K562 (cell line): ENCODE results near the gene DAPK2. TPM values are rescaled to one million over a fixed set of nuclear protein-coding genes. Genes with fewer than 3 reads are reported as not detected.

Experiments
- ATAC-seq: fragments of 200-7000 bp; cut with Tn5 transposase; 3 replicates; pipeline ENCODE4 v1.9.1; 2020; ENCODE audit warnings: moderate library complexity
- BruUV-seq: library from RNA; stranded (reverse); fragments of 400-500 nt; replicated peaks from 2 replicates; lab custom pipeline; 2021; lab: Mats Ljungman, UMichigan
- CTCF ChIA-PET: fragments of 300-600 bp; formaldehyde crosslinking; extraction: SDS; loops from one replicate; lab custom pipeline; 2021; ENCODE audit warnings: low intra/inter-chr PET ratio; lab: Yijun Ruan, JAX
- POLR2A ChIA-PET: fragments of 300-600, 350-650 bp; sonication (Branson Sonifier 250); formaldehyde crosslinking; extraction: SDS; loops from one replicate; lab custom pipeline; 2021; ENCODE audit warnings: antibody characterized with exemption, inconsistent platforms; lab: Yijun Ruan, JAX
- DNase-seq, 4 experiments: peaks; one replicate each; pipeline versions ENCODE4 v3.0.0 to v3.0.0-alpha.2; 2011 to 2018; ENCODE audit warnings: low spot score in 3 of 4, mixed read lengths in 3 of 4; ENCODE audit errors: extremely low read depth in 1 of 4
- FAIRE-seq: peaks from 2 replicates; lab custom pipeline; 2011; peaks lifted over from hg19 to GRCh38; lab: Jason Lieb, UNC
- H2AFZ ChIP-seq: 2 replicates; pipeline ENCODE4 v1.6.0; 2011; ENCODE audit warnings: low read depth, low read length, control low read depth, inconsistent platforms
- H3K27ac ChIP-seq: fragments of 200-600 bp; 3 replicates; pipeline ENCODE4 v1.8.0; 2011; ENCODE audit warnings: low read depth, mild to moderate bottlenecking, control low read depth, inconsistent platforms, low read length, moderate library complexity, mixed read lengths; ENCODE audit errors: extremely low read depth
- H3K27me3 ChIP-seq, 2 experiments: fragments of 300-600 bp in 1 of 2; 2 replicates in 1 of 2; 3 replicates in 1 of 2; pipeline versions ENCODE4 v1.6.0 to v1.8.0; 2011; ENCODE audit warnings: inconsistent platforms in 2 of 2, low read length in 2 of 2, mild to moderate bottlenecking in 1 of 2, mixed read lengths in 1 of 2, moderate library complexity in 1 of 2; ENCODE audit not compliant: control insufficient read depth in 2 of 2, insufficient read depth in 2 of 2
- H3K36me3 ChIP-seq: fragments of 300-600 bp; 3 replicates; pipeline ENCODE4 v1.8.0; 2011; ENCODE audit warnings: mild to moderate bottlenecking, low read length, inconsistent platforms; ENCODE audit not compliant: control insufficient read depth, insufficient read depth
- H3K4me1 ChIP-seq, 2 experiments: fragments of 200-600 bp in 1 of 2; replicated peaks in 1 of 2; 2 replicates in 1 of 2; 3 replicates in 1 of 2; pipeline versions ENCODE4 v1.5.1 to v1.8.0; 2011; ENCODE audit warnings: inconsistent platforms in 2 of 2, low read length in 2 of 2, mild to moderate bottlenecking in 1 of 2, mixed read lengths in 1 of 2, moderate library complexity in 1 of 2; ENCODE audit not compliant: control insufficient read depth in 2 of 2, insufficient read depth in 2 of 2
- H3K4me2 ChIP-seq: 2 replicates; pipeline ENCODE4 v1.6.1; 2011; ENCODE audit warnings: low read length, control low read depth, inconsistent platforms, mixed read lengths; ENCODE audit not compliant: insufficient read depth
- H3K4me3 ChIP-seq: fragments of 200-600 bp; sonication (generic), shearing (Covaris generic); 2 replicates; pipeline ENCODE4 v1.5.1; 2016; ENCODE audit warnings: control low read depth, inconsistent platforms
- H3K79me2 ChIP-seq: fragments of 200-600 bp; 3 replicates; pipeline ENCODE4 v1.8.0; 2011; ENCODE audit warnings: low read length, inconsistent platforms; ENCODE audit not compliant: control insufficient read depth, insufficient read depth
- H3K9ac ChIP-seq, 2 experiments: 2 replicates each; pipeline versions ENCODE4 v1.6.0 to v1.6.1; 2011; ENCODE audit warnings: low read depth in 2 of 2, low read length in 2 of 2, control low read depth in 1 of 2, inconsistent platforms in 1 of 2, mild to moderate bottlenecking in 1 of 2, mixed read lengths in 1 of 2; ENCODE audit not compliant: insufficient read depth in 1 of 2
- H3K9me1 ChIP-seq: one replicate; pipeline ENCODE4 v1.6.0; 2011; ENCODE audit warnings: inconsistent platforms, mild to moderate bottlenecking, low read length, moderate library complexity; ENCODE audit not compliant: control insufficient read depth, insufficient read depth
- H3K9me3 ChIP-seq: replicated peaks from 2 replicates; pipeline ENCODE4 v1.5.1; 2011; ENCODE audit warnings: low read depth, low read length, inconsistent platforms; ENCODE audit not compliant: control insufficient read depth, insufficient read depth
- H4K20me1 ChIP-seq: replicated peaks from 2 replicates; pipeline ENCODE4 v1.6.1; 2011; ENCODE audit warnings: low read length, inconsistent platforms, mixed read lengths; ENCODE audit not compliant: control insufficient read depth, insufficient read depth
- AFF1 ChIP-seq, 2 experiments: fragments of 450-650 bp; IDR thresholded peaks; 2 replicates each; pipeline ENCODE4 v1.6.1; 2018; ENCODE audit warnings: mild to moderate bottlenecking in 2 of 2, low read depth in 1 of 2; ENCODE audit not compliant: partially characterized antibody in 2 of 2
- ARID3A ChIP-seq: IDR thresholded peaks from 2 replicates; pipeline ENCODE4 v1.6.1; 2012; ENCODE audit warnings: low read depth, low read length, improper control_type of control experiment, borderline replicate concordance
- CSDE1 ChIP-seq, 2 experiments: fragments of 450-650 bp; IDR thresholded peaks; 2 replicates each; pipeline ENCODE4 v1.6.1; 2016; ENCODE audit warnings: mild to moderate bottlenecking in 1 of 2
- HEY1 ChIP-seq: fragments of 250-450 bp; sonication (Bioruptor Pico); IDR thresholded peaks from 2 replicates; pipeline ENCODE4 v1.5.0; 2020; ENCODE audit warnings: mild to moderate bottlenecking, moderate library complexity, borderline replicate concordance
- HIVEP1 ChIP-seq: fragments of 250-450 bp; sonication (Bioruptor Pico); IDR thresholded peaks from 2 replicates; pipeline ENCODE4 v1.4.0; 2020; ENCODE audit warnings: mild to moderate bottlenecking
- JUNB ChIP-seq: fragments of 450-650 bp; formaldehyde crosslinking; conservative IDR thresholded peaks from 2 replicates; pipeline ENCODE4 v1.4.0; 2020; ENCODE audit warnings: mild to moderate bottlenecking
- KDM1A ChIP-seq, 2 experiments: fragments of 450-650 bp; IDR thresholded peaks; 2 replicates each; pipeline ENCODE4 v1.6.1; 2016; ENCODE audit warnings: mild to moderate bottlenecking in 2 of 2
- KDM4B ChIP-seq, 2 experiments: fragments of 450-650 bp in 1 of 2; sonication (generic) in 1 of 2; IDR thresholded peaks; 2 replicates each; pipeline ENCODE4 v1.6.1; 2016 to 2017; ENCODE audit warnings: borderline replicate concordance in 2 of 2, antibody characterized with exemption in 1 of 2, low read depth in 1 of 2, mild to moderate bottlenecking in 1 of 2
- SRSF3 ChIP-seq: fragments of 200-400 bp; formaldehyde crosslinking; IDR thresholded peaks from 2 replicates; pipeline ENCODE4 v1.6.1; 2016; ENCODE audit warnings: mild to moderate bottlenecking, low read length, moderate library complexity; ENCODE audit not compliant: insufficient read depth
- TAF15 ChIP-seq: fragments of 200-400 bp; formaldehyde crosslinking; IDR thresholded peaks from 2 replicates; pipeline ENCODE4 v1.6.1; 2017; ENCODE audit warnings: mild to moderate bottlenecking, low read depth, low read length, moderate library complexity
- TEAD4 ChIP-seq, 2 experiments: sonication (generic) in 1 of 2; formaldehyde crosslinking in 1 of 2; IDR thresholded peaks; 2 replicates each; pipeline versions ENCODE4 v1.6.1 to v1.8.0; 2012 to 2022; ENCODE audit warnings: borderline replicate concordance in 1 of 2, inconsistent platforms in 1 of 2, low read length in 1 of 2, mild to moderate bottlenecking in 1 of 2, missing genetic modification reagents in 1 of 2
- TRIM25 ChIP-seq: fragments of 450-650 bp; IDR thresholded peaks from 2 replicates; pipeline ENCODE4 v1.7.0; 2016; ENCODE audit warnings: borderline replicate concordance
- ZNF23 ChIP-seq: fragments of 250-450 bp; sonication (Bioruptor Pico); IDR thresholded peaks from 2 replicates; pipeline ENCODE4 v1.4.0; 2020; ENCODE audit warnings: mild to moderate bottlenecking
- WGBS: fragments of 100-300 bp; shearing (Covaris generic); methylation state at CpG from one replicate; pipeline ENCODE4 v1.1.6; 2016; ENCODE audit warnings: low coverage, mixed read lengths; ENCODE audit not compliant: insufficient coverage; ENCODE audit errors: missing lambda C conversion rate; 5-methylcytosine and 5-hydroxymethylcytosine counted together
- in situ Hi-C: fragments of 300-500 bp; cut with MboI; formaldehyde crosslinking; loops from 4 replicates; pipeline ENCODE4 v1.15.0; 2018; ENCODE audit warnings: inconsistent platforms, mixed read lengths
- intact Hi-C: fragments of 100-400 bp; cut with micrococcal nuclease; formaldehyde crosslinking; loops from 2 replicates; pipeline ENCODE4 v1.14.2; 2022
- polyA plus RNA-seq, 8 experiments: library from polyadenylated mRNA; depleted of rRNA in 4 of 8; stranded (reverse) in 5 of 8; unstranded in 3 of 8; fragments of >200 nt; fragmentation: Nextera tagmentation in 2 of 8; fragmentation: Illumina TruSeq in 1 of 8; extraction: Ambion mirVana in 2 of 8; extraction: Trizol in 1 of 8; gene quantifications; 2 replicates each; pipeline versions ENCODE4 v1.2.1 to v1.2.3, GENCODE V29; 2011 to 2014; ENCODE audit warnings: inconsistent platforms in 1 of 8, missing spikeins in 1 of 8
- total RNA-seq, 7 experiments: library from RNA; depleted of rRNA in 6 of 7; stranded (reverse); fragments of >200 nt in 6 of 7; fragmentation: Illumina TruSeq in 2 of 7; extraction: Trizol in 2 of 7; gene quantifications; 2 replicates each; pipeline versions ENCODE4 v1.2.1 to v1.2.3, GENCODE V29; 2011 to 2021; ENCODE audit warnings: low replicate concordance in 1 of 7

DAPK2 gene
- total and polyA plus RNA-seq, 9 of the 15 experiments (the other 6 are each of a cell fraction or from before 2014, with no cell fraction given) = 0.14 to 5.2 (median 2.2) TPM

GRCh38 chr15:64029633-64030032 is 16.7 kb downstream of the DAPK2 start:
- Histone ChIP-seq H3K79me2 (no peaks in the 10 kb centered on the region), H3K9me3 (no peaks in the 10 kb centered on the region), H3K4me2 (no peak overlapping the region), H4K20me1 (no peaks in the 10 kb centered on the region), H2AFZ (no peak overlapping the region), H3K27ac (no peak overlapping the region), H3K4me3 (no peak overlapping the region), H3K9ac (no peak overlapping the region), H3K36me3 (no peaks in the 10 kb centered on the region), H3K4me1 (peaks cover 8% of the 10 kb centered on the region in 2 experiments; a peak in 3 of 5 replicates), H3K27me3 (no peaks in the 10 kb centered on the region), H3K9me1 (no peaks in the 10 kb centered on the region)
- ChIA-PET POLR2A (interaction anchor here (0.5 to 1.0 kb wide), 4 partner anchors 9 to 30 kb away, joined by 3 to 6 read pairs (median 3); no protein-coding TSS in a partner anchor), CTCF (no interaction called here)
- in situ Hi-C loops (no loop called here), intact Hi-C loops (no loop called here)
- 67% methylated on average over 2 of the region's 4 CpGs for WGBS
- ATAC-seq (no peak; the same call in 2 of the 3 replicates), DNase-seq (no peak), FAIRE-seq (no peak)
- no TSS peak for BruUV-seq
- TF ChIP-seq HEY1 (CRISPR knock-in tag) (no peak), ZNF23 (no peak), TAF15 (no peak), KDM4B (IDR thresholded peaks at IDR 0.05; ENCODE audit: borderline replicate concordance in 2 of 2, low read depth in 1 of 2) (no peak), JUNB (CRISPR knock-in tag) (no peak), HIVEP1 (CRISPR knock-in tag) (no peak), AFF1 (IDR thresholded peaks at IDR 0.05; ENCODE audit: low read depth in 1 of 2, partially characterized antibody in 2 of 2) (no peak), TEAD4 (IDR thresholded peaks at IDR 0.05; ENCODE audit: low read length) (no peak), TEAD4 (CRISPR knock-in tag; IDR thresholded peaks at IDR 0.05; ENCODE audit: borderline replicate concordance) (no peak), ARID3A (no peak), CSDE1 (IDR thresholded peaks at IDR 0.05) (no peak), KDM1A (IDR thresholded peaks at IDR 0.05) (no peak), SRSF3 (no peak), TRIM25 (no peak)
